GM21367 (cell line): ENCODE results near the gene GPNMB.
"Not testable (repeated sequence)": the region's sequence is repeated elsewhere in the genome, so short reads cannot be mapped to it uniquely, and the experiment has no call there.

Source experiments
- ATAC-seq: cut with Tn5 transposase; IDR thresholded peaks from one replicate; pipeline ENCODE4 v1.9.1; 2021; ENCODE audit not compliant: unreplicated experiment

Gene GPNMB

GRCh38 chr7:23246555-23246954, at the start of gene GPNMB:
GPNMB (plus strand) TSS chr7:23246775; CDS start chr7:23246858, 83 bp downstream.
- ATAC-seq = no peak

GRCh38 chr7:23197745-23198144, 48.8 kb upstream of the GPNMB start:
- not testable (repeated sequence) for ATAC-seq

- ATAC-seq = no peak
These were observed 46.2 kb upstream of the GPNMB start for GRCh38 chr7:23200331-23200730.

DNA sequence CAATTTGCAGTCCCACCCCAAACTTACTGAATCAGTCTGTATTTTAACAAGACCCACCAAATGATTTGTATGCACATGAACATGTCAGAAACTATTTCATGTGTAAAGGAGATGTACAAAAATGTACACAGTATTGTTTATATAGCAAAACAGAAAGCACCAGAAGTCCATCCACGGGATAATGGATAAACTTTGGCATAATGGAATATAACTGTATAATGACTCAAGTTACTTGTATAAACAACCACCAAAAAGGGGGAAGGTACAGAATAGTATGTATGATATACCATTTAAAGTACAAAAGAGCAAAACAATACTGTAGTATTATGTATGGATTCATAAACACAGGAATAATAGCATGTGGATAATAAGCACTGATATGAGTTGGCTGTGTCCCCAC, 42.3 kb upstream of the GPNMB start:
- ATAC-seq = no peak

- ATAC-seq = no peak
These were observed 41.0 kb upstream of the GPNMB start for GRCh38 chr7:23205577-23205908.

DNA sequence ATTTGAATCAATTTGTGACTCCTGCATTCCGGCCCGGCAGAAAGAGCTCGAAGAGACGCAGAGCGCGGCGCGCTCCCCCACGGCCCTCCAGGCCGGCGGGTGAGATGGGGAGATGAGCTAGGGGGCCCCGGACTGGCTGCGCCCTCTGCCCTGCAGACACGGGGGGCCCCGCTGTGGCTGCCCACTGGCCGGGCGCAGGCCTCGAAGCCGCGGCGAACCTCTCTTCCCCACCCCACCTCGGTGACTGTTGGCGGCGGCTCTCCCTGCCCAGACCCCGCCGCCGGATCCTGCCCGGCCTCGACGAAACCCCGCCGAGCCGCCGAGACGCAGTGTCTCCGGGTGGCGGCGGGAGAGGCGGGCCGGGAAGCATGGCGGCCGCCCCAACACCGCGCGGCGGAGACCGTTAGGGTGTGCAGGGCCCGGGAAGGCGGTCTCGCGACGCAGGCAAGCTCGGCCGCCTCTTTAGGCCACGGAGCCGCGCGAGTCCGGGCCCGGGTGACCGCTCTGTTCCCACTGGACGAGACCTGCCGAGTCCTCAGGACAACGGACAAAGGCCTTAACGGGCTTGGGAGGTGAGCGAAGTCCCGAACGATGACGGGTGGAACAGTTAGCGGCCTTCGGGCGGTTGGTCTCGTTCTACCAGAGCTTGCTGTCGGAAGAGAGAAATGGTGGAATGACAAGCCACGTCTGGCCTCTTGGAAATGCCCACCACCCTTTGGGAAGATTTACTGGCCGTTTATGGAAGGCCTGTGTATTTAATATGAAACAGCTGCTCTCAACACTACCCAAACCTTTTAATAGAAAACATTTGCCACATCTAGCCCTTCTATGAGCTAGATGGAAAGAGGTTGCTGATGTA, 40.4 kb upstream of the GPNMB start:
- no peak for ATAC-seq

GRCh38 chr7:23207021-23207420, 39.6 kb upstream of the GPNMB start:
- ATAC-seq = no peak

- ATAC-seq = no peak
These were observed 38.7 kb upstream of the GPNMB start for GRCh38 chr7:23207884-23208283.

GRCh38 chr7:23208316-23208715, 38.3 kb upstream of the GPNMB start:
- no peak for ATAC-seq

GRCh38 chr7:23210506-23210905, 36.1 kb upstream of the GPNMB start:
- ATAC-seq = no peak

DNA sequence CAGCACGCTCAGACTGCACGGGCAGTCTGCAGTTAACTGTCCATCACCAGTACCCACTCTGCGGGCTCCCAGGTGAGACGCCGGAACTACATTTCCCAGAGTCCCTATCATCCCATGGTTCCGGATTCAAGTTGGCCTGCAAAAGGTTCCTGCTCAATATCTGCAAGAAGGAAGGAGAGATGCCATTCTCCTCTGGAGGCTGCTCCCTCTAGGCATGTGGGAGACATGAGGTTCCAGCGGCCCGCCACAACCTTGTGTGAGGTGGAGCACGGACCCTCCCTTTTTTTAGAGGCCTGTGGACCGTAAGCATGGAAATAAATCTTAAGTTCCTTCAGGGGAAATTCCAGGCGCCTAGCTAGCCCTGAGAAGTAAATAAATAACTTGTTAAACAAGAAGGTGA, 35.0 kb upstream of the GPNMB start:
- ATAC-seq = no peak

- ATAC-seq = no peak
These were observed 34.2 kb upstream of the GPNMB start for GRCh38 chr7:23212395-23212794.

GRCh38 chr7:23212841-23213240, 33.7 kb upstream of the GPNMB start:
- ATAC-seq = no peak

DNA sequence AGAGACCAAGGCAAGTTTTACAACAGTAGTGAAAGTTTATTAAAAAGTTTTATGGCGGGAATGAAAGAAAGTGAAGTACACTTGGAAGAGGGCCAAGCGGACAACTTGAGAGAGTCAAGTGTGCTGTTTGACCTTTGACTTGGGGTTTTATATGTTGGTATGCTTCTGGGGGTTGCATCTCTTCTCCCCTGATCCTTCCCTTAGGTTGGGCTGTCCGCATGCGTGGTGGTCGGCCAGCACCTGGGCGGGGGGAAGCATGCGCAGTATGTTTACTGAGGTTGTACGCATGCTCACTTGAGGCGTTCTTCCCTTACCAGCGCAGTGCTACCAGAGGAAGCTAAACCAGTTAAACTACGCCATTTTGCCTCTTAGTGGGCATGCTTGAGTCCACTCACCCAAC, 32.8 kb upstream of the GPNMB start:
- no peak for ATAC-seq

GRCh38 chr7:23214423-23214822, 32.2 kb upstream of the GPNMB start:
- ATAC-seq = no peak

DNA sequence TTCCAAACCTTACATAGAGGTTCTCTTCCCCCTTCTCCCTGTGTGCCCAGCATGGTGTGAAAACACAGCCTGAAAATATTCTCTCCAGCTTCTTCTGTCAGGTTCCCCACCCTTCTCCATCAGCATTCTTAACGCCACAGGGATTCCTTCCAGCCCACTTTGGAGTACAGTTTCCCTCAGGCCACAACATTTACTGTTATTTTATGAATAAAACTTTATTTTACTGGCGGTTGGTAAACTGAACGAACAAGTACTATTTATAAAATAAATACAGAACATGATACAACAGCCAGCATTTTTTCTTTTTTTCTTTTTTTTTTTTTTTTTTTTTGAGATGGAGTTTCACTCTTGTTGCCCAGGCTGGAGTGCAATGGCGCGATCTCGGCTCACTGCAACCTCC, 31.6 kb upstream of the GPNMB start:
- ATAC-seq = no peak

DNA sequence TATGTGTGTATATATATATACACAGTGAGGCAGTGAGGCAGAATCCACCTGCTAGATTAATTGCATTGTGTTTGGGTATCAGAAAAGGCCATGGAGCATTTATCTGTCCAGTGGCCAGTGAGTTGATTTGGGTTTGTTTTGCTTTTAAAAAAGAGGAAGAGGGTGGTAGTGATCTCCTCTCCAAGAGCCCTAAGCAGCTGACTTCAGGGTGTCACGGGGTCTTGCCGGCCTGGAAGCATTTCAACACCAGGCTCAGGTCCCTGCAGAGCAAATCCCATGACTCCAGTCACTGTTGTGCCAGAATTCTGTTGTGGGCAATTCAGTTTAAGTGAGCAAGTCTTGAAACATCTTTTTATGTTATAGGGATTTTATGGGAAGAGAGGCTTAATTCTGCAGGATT, 30.6 kb upstream of the GPNMB start:
- ATAC-seq = no peak

DNA sequence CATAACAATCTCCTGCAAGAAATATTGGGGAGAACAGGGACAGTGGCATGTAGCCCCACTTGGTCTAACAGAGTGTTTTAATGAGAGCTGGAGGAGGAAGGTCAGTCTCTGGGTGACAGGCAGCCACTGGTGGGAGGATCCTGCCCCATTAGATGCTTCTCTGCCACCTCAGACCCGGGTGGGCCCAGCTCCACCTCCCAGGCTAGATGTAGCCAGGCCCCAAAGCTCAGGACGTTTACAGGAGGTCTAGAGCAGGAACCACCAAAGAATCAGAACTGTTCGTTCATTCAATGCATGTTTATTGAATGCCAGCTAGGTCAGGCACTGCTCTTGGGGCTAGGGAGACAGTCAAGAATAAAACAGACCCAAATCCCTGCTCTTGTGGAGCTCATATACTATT, 28.4 kb upstream of the GPNMB start:
- ATAC-seq = no peak

GRCh38 chr7:23220690-23221305, 25.8 kb upstream of the GPNMB start:
- ATAC-seq = no peak

DNA sequence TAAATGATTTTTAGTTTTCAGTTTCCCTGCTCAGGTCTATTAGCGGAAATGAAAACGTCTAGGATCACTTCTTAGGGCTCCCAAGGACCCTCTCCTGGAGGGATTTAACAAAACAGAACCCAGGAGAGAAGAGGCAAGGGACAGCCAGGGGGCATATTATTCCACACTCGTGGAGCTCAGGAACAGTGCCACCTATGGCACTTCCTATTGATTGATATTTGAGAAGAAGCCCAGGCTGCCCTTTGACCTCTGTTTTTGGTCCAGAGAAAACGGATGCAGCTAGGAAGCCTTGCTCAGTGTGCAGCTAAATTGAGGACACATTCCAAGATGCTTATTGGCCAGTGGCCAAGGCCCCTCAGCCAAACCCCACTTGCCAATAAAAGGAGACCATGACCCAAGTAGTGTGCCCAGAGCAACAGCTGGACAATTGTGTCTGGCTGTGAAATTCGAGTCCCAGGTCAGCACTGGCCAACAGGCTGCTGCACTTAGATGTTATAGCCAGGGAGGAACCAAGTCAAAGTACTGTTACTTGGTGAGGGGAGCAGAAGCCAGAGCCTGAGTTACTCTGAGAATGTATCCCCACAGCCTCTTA, 24.0 kb upstream of the GPNMB start:
- ATAC-seq = no peak

GRCh38 chr7:23224364-23224763, 22.2 kb upstream of the GPNMB start:
- ATAC-seq = not testable (repeated sequence)

GRCh38 chr7:23226844-23227450, 19.6 kb upstream of the GPNMB start:
- ATAC-seq = no peak
